Renal pelvis (tissue), 4 donors: Measurements from ENCODE around the gene ZBTB1. TPM values are rescaled to one million over a fixed set of nuclear protein-coding genes. Genes with fewer than 3 reads are reported as not detected.
"Not testable (repeated sequence)": the region's sequence is repeated elsewhere in the genome, so short reads cannot be mapped to it uniquely, and the experiment has no call there.

Source experiments
- DNase-seq: peaks from one replicate; pipeline ENCODE4 v3.0.0-alpha.2; 2013
- polyA plus RNA-seq, 3 donors: library from polyadenylated mRNA; unstranded; fragments of 120-200 nt; gene quantifications; one replicate each; pipeline ENCODE4 v1.2.1, GENCODE V29; 2013; ENCODE audit not compliant: insufficient read length in 3 of 3

Gene ZBTB1
- polyA plus RNA-seq, 3 donors = 58.1 to 71.2 (median 61.7) TPM

DNA sequence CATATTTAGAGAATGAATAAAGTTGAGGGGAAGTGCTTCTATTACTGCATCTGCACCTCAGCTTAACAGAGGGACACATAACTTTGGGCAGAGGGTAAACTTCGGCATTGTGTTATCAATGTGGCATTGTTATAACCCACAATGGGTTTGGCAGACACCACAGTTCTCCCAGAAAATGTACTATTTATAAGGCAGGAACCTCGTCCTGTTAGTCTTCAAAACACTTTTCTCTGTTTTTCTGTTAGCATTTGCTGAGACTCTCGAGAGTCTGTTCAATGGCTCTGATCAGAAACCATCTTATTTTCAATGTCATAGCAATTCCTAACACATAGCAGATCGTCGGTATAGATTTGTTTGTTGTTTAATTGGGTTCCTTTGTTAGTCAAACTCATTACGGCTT lies 59.1 kb downstream of the ZBTB1 start:
- no peak for DNase-seq

DNA sequence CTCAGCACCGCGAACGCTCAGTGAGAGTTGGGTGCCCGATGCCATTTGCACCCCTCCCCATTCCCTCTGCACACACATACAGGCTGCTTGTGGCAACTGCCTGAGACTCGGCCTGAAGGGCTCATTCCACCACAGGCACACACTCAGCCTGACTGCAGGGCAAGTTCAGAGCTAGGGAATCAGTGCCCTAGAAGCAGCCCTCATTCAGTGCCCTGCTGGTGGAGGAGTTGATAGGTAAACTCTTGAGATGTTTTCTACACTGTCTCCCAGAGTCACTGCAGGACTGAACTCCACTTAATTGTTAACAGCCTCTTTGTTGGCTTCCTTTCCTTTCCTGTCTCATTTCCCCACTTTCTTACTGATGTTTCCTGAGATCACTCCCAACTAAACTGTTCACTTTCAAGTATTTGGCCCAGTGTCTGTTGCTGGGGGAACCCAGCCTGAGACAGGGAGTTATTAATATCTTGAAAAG lies 62.1 kb downstream of the ZBTB1 start:
- no peak for DNase-seq

DNA sequence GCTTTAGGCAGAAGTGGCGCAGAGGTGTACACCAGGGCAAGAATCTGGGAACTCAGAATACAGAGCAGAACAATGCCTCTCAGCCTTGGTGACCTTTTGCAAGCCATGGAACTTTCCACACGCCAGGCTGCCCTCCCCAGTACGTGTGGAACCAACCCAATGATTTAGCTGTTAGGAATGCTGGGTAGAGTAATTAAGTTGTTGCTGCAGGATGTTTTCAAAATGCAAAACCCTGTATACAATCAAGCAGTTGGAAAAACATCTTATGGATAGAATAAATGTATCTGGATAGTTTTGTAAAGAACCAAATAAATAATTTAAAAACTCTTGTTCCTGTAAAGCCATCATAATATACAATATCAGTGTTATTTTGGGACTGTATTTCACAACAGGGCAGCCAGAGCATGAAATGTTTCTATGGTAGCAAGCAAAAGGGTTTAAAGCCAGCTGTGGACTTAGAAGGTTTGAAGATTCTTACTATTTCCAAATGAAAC lies 64.6 kb downstream of the ZBTB1 start:
- no peak for DNase-seq

DNA sequence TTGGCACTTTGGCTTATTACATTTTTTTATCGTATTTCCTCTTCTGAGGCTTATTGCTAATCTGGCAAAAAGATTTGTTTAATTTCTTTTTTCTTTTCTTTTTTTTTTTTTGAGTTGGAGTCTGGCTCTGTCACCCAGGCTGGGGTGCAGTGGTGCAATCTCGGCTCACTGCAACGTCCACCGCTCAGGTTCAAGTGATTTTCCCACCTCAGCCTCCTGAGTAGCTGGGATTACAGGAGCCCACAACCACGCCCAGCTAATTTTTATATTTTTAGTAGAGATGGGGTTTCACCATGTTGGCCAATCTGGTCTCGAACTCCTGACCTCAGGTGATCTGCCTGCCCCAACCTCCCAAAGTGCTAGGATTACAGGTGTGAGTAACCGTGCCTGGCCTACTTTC lies 65.1 kb downstream of the ZBTB1 start:
- DNase-seq = not testable (repeated sequence)

DNA sequence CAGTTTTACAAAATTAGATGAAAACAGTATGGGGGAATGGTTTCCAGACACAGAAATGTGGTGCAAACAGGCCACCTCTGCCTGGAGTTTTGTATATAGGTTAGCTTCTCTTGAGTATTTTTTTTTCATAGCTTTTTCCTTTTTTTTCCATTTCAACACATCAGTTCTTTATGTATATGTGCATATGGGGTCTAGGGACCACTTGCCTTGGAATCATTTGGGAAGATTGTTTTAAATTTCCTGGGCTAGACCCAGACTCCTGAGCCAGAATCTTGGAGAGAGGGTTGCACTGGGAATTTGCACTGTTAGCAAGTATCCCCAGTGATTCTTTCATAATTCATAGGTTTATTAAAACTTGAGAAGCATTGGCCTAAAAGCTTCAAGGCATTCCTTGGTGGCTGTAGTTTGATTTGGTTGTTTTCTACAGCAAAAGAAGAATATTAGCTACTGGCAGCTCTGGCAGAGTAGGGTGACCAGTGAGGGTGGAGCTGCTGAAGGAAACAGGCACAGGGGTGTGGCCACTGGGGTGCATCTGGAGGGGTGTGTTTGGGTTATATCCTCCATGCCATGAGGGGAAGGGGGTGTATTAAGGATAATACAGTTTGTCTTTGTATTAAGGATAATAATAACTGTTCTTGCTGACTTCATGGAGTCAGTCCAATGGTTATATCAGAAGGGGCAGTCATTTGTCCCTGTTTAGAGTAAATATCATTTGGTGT lies 68.0 kb downstream of the ZBTB1 start:
- no peak for DNase-seq

DNA sequence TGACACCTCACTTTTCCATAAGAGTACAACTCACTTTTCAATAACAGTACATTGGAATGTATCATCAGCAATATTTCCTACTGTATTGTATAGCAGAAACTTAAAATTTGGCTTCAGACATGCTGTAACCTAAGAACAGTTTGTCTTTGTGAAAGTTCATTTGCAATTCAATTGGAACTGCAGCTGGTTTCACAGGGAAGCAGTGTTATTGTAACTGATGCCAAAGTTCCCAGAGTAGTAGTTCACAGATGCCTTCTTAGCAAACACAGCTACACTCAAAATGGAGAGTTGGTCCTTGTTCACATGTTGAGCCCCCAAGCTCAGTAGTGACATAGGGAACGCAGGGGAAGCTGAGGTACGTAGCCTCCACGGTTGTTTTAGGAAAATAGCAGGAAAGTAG lies 68.5 kb downstream of the ZBTB1 start:
- DNase-seq = no peak

Other genes starting within 250 kb of the ZBTB1 start
- 1 to 10 TPM in 2 of 3 donors, under 1 TPM in 1; 0.91 to 1.9 (median 1.7) TPM for gene ESR2, start 210.4 kb upstream of the ZBTB1 start, polyA plus RNA-seq
- 10 to 100 TPM; 75.8 to 94.0 (median 93.8) TPM for gene MTHFD1, start 116.4 kb upstream of the ZBTB1 start, polyA plus RNA-seq
- 1 to 10 TPM; 5.9 to 7.4 (median 7.0) TPM for gene AKAP5, start 39.3 kb upstream of the ZBTB1 start, polyA plus RNA-seq
- gene ZBTB25, start 932 bp upstream of the ZBTB1 start, polyA plus RNA-seq = 10 to 100 TPM in 2 of 3 donors, 1 to 10 TPM in 1; 7.4 to 15.3 (median 14.3) TPM
- 10 to 100 TPM; 16.1 to 20.7 (median 18.6) TPM for gene HSPA2, start 36.0 kb downstream of the ZBTB1 start, polyA plus RNA-seq
- 1 to 10 TPM in 2 of 3 donors, under 1 TPM in 1; 0.78 to 1.6 (median 1.1) TPM for gene PPP1R36, start 45.2 kb downstream of the ZBTB1 start, polyA plus RNA-seq
- gene PLEKHG3, start 199.7 kb downstream of the ZBTB1 start, polyA plus RNA-seq = 100 to 1,000 TPM in 1 of 3 donors, 10 to 100 TPM in 2; 92.1 to 109 (median 98.4) TPM